Mesendoderm (in vitro differentiated cells): ENCODE measurements around the gene PLTP.

Source experiments
- DNase-seq: peaks from one replicate; pipeline ENCODE4 v3.0.0; 2013
- H2AK5ac ChIP-seq: 2 replicates; pipeline ENCODE4 v1.6.1; 2013; ENCODE audit warnings: low read length, inconsistent platforms
- H2BK120ac ChIP-seq: 2 replicates; pipeline ENCODE4 v1.6.1; 2013; ENCODE audit warnings: low read depth, mild to moderate bottlenecking, low read length, moderate library complexity, mixed read lengths
- H2BK15ac ChIP-seq: replicated peaks from 2 replicates; pipeline ENCODE4 v1.6.1; 2013; ENCODE audit warnings: low read depth, mild to moderate bottlenecking, moderate library complexity
- H2BK5ac ChIP-seq: 2 replicates; pipeline ENCODE4 v1.6.1; 2013; ENCODE audit warnings: low read length, inconsistent platforms
- H3K18ac ChIP-seq: 2 replicates; pipeline ENCODE4 v1.6.1; 2013; ENCODE audit warnings: mild to moderate bottlenecking, low read length, mixed read lengths
- H3K23ac ChIP-seq: one replicate; pipeline ENCODE4 v1.6.1; 2013; ENCODE audit warnings: low read length
- H3K27ac ChIP-seq: 2 replicates; pipeline ENCODE4 v1.5.1; 2013; ENCODE audit warnings: low read depth, mild to moderate bottlenecking, inconsistent platforms, low read length, moderate library complexity
- H3K27me3 ChIP-seq: 2 replicates; pipeline ENCODE4 v1.6.1; 2013; ENCODE audit warnings: low read length, control low read depth, mild to moderate bottlenecking, inconsistent platforms; ENCODE audit not compliant: insufficient read depth, poor library complexity
- H3K36me3 ChIP-seq: 2 replicates; pipeline ENCODE4 v1.6.1; 2013; ENCODE audit warnings: low read length, inconsistent platforms; ENCODE audit not compliant: control insufficient read depth, insufficient read depth
- H3K4ac ChIP-seq: one replicate; pipeline ENCODE4 v1.6.1; 2013; ENCODE audit warnings: low read depth, mild to moderate bottlenecking, low read length, moderate library complexity
- H3K4me1 ChIP-seq: 2 replicates; pipeline ENCODE4 v1.6.1; 2013; ENCODE audit warnings: low read depth, low read length, inconsistent platforms; ENCODE audit not compliant: control insufficient read depth
- H3K4me2 ChIP-seq: 2 replicates; pipeline ENCODE4 v1.6.1; 2013; ENCODE audit warnings: low read length
- H3K4me3 ChIP-seq: 2 replicates; pipeline ENCODE4 v1.5.1; 2013; ENCODE audit warnings: mild to moderate bottlenecking, low read length
- H3K56ac ChIP-seq: one replicate; pipeline ENCODE4 v1.6.1; 2013; ENCODE audit warnings: low read length
- H3K79me1 ChIP-seq: 2 replicates; pipeline ENCODE4 v1.6.1; 2013; ENCODE audit warnings: low read length, inconsistent platforms
- H3K79me2 ChIP-seq: 2 replicates; pipeline ENCODE4 v1.6.1; 2013; ENCODE audit warnings: mild to moderate bottlenecking, low read length; ENCODE audit not compliant: control insufficient read depth, insufficient read depth
- H3K9ac ChIP-seq: 2 replicates; pipeline ENCODE4 v1.6.1; 2013; ENCODE audit warnings: low read length, inconsistent platforms
- H4K5ac ChIP-seq: one replicate; pipeline ENCODE4 v1.6.1; 2013; ENCODE audit warnings: low read length
- H4K8ac ChIP-seq: one replicate; pipeline ENCODE4 v1.6.1; 2013; ENCODE audit warnings: low read depth, mild to moderate bottlenecking, control low read depth, low read length, moderate library complexity
- WGBS: extraction: QIAGEN DNeasy Blood & Tissue Kit; methylation state at CpG from one replicate; pipeline ENCODE4 v1.1.7; 2013; ENCODE audit warnings: low lambda C conversion rate, missing lambda C conversion rate; ENCODE audit not compliant: insufficient coverage; ENCODE audit errors: extremely low coverage; 5-methylcytosine and 5-hydroxymethylcytosine counted together

Gene PLTP

DNA sequence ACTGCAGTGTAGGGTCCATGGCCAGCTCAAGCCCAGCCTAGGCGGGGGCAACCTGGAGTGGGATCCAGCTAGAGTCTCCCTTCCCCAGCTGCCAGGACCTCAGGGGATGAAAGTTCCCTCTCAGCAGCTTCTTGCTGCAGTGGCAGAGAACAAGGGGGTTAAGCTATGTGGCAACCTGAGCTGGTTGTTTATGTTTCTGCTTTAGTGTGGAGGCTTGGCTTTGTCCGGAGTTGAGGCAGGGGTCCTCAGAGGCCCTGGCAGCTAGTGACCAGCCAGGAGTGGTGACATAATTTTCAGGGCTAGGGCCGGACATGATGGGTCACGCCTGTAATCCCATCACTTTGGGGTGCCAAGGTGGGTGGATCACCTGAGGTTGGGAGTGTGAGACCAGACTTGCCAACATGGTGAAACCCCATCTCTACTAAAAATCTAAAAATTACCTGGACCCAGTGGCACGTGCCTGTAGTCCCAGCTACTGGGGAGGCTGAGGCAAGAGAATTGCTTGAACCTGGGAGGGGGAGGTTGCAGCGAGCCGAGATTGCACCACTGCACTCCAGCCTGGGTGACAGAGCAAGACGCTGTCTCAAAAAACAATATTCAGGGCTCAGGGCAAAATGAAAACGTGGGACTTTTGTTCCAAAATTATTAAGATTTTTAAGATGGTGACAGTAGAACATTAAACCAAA lies 14.0 kb upstream of the PLTP start:
- WGBS: no CpG with 5 or more reads among the region's 9 CpGs
- Histone ChIP-seq H3K4me3 (no peak overlapping the region), H3K36me3 (no peaks in the 10 kb centered on the region), H2AK5ac (no peak overlapping the region), H3K27me3 (no peaks in the 10 kb centered on the region), H2BK5ac (no peak overlapping the region), H4K8ac (no peak overlapping the region), H3K79me1 (no peaks in the 10 kb centered on the region), H3K27ac (no peak overlapping the region), H3K56ac (no peak overlapping the region), H3K4me1 (no peaks in the 10 kb centered on the region), H3K23ac (no peak overlapping the region), H3K4me2 (no peak overlapping the region), H3K18ac (no peak overlapping the region), H2BK120ac (no peak overlapping the region), H3K79me2 (no peaks in the 10 kb centered on the region), H4K5ac (no peak overlapping the region), H2BK15ac (no peak overlapping the region), H3K9ac (no peak overlapping the region), H3K4ac (no peak overlapping the region)
- DNase-seq: no peak

DNA sequence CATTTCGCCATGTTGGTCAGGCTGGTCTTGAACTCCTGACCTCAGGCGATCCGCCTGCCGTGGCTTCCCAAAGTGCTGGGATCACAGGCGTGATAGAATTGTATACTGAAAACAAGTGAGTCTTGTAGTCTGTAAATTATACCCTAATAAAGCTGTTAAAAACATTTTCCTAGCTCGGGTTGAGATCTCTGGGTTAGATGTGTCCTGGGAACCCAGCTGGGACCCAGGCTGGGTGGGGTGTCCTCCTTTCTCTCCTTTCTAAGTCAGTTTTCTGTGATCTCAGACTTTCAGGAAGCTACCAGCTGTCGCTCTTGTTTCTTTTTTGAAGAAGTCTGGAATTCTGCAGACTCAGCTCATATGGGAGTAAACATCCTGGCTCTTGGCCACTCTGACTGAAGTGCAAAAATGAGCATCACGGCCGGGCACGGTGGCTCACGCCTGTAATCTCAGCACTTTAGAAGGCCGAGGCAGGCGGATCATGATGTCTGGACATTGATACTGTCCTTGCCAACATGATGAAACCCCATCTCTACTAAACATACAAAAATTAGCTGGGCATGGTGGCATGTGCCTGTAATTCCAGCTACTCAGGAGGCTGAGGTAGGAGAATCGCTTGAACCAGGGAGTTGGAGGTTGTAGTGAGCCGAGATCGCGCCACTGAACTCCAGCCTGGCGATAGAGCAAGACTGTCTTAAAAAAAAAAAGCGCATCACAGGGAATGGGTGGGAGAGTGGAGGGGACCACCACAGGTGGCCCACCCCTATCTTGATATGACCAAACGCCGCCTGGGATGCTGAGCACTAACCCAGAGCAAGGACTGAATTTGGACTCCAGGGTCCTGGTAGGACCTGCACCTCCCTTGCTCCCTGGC lies 12.7 kb upstream of the PLTP start:
- Histone ChIP-seq H3K4ac (no peak overlapping the region), H4K8ac (no peak overlapping the region), H3K4me3 (no peak overlapping the region), H3K27me3 (no peaks in the 10 kb centered on the region), H3K36me3 (no peaks in the 10 kb centered on the region), H3K18ac (no peak overlapping the region), H2BK5ac (no peak overlapping the region), H3K4me2 (no peak overlapping the region), H3K79me1 (no peaks in the 10 kb centered on the region), H3K4me1 (no peaks in the 10 kb centered on the region), H4K5ac (no peak overlapping the region), H3K9ac (no peak overlapping the region), H3K79me2 (no peaks in the 10 kb centered on the region), H3K56ac (no peak overlapping the region), H2BK15ac (no peak overlapping the region), H2BK120ac (no peak overlapping the region), H3K23ac (no peak overlapping the region), H3K27ac (no peak overlapping the region), H2AK5ac (no peak overlapping the region)
- WGBS: no CpG with 5 or more reads among the region's 21 CpGs
- no peak for DNase-seq

DNA sequence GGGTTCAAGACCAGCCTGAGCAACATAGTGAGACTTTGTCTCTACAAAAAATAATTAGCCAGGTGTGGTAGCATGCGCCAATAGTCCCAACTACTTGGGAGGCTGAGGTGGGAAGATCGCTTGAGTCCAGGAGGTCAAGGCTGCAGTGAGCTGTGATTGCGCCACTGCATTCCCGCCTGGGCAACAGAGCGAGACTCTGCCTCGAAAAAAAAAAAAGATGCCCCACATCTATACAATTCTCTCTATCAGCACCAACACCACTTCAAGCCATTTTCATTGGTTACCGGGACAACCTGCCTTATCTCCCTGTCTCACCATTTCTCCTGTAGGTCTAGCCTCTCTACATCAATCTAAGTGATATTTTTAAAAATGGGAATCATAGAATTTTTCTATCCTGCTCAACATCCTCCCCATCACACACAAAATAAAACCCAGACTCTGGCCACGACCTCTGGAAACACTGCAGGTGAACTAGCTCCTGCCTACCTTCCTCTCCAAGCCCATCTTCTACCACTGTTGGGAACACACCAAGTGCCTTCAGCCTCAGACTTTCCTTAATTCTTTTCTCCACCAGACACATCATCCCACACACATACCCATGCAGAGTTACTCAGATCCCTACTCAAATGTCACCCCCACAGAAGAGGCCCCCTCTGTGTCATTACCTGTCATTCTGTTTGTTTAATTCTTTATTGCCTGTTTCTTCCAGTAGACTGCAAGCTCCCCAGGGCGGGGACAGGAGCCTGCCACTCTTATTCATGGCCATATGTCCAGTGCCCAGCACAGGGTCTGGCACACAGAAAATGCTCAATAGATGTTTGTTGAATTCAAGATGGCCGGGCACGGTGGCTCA lies 9.6 kb upstream of the PLTP start:
- Histone ChIP-seq H3K18ac (no peak overlapping the region), H3K9ac (no peak overlapping the region), H2AK5ac (no peak overlapping the region), H2BK120ac (no peak overlapping the region), H3K56ac (no peak overlapping the region), H3K36me3 (no peaks in the 10 kb centered on the region), H3K4me1 (no peaks in the 10 kb centered on the region), H4K8ac (no peak overlapping the region), H3K4ac (no peak overlapping the region), H3K27me3 (no peaks in the 10 kb centered on the region), H3K23ac (no peak overlapping the region), H2BK5ac (no peak overlapping the region), H4K5ac (no peak overlapping the region), H3K27ac (no peak overlapping the region), H3K4me2 (no peak overlapping the region), H3K4me3 (no peak overlapping the region), H3K79me2 (no peaks in the 10 kb centered on the region), H3K79me1 (no peaks in the 10 kb centered on the region), H2BK15ac (no peak overlapping the region)
- WGBS: no CpG with 5 or more reads among the region's 11 CpGs
- DNase-seq: no peak

DNA sequence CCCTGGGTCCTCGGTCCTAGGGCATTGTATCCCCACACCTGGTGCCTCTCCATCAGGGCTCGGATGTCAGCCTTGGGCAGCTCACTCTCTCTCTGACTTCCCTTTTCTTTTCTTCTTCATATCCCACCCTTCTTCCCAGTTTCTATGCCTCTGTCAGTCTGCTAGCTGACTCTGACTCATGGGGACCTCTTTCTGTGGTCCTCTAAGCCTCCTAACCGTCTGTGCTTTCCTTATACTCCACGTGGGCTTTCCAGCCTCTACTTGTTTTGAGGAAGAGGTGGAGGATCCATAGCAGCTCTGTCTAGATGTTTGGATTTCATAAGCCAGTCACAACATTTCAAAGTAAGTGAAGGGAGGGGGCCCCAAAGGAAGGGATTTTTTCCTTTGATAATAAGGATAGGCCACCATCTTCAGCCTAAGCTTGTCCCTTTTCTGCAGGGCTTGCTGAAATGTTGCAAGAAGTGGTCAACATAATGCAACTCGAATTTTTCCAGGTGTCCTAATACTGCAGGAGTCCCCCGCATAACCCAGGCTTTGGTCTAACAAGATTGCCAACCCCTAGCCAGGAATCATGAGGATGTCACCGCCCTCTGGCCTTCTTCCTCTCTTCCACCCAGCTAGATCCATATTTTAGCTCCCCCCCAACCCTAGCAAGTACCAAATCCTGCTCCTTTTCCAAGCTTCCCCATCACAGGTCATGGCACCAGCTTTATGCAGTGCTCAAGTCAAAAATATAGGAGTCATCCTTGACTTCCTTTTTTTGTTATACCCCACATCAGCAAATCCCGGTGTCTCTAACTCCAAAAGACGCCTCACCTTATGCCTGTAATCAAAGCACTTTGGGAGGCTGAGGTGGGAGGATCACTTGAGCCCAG lies 8.7 kb upstream of the PLTP start:
- no peak for DNase-seq
- Histone ChIP-seq H4K5ac (no peak overlapping the region), H3K27ac (no peak overlapping the region)

More for the DNA sequence above, 8.7 kb upstream of the PLTP start:
- no peak overlapping the region for H4K8ac ChIP-seq
- H3K27me3 ChIP-seq: no peaks in the 10 kb centered on the region
- no peak overlapping the region for H2BK15ac ChIP-seq
- no CpG with 5 or more reads among the region's 9 CpGs for WGBS
- no peak overlapping the region for H3K4me2 ChIP-seq
- H2BK120ac ChIP-seq: no peak overlapping the region
- no peaks in the 10 kb centered on the region for H3K36me3 ChIP-seq
- H3K23ac ChIP-seq: no peak overlapping the region
- H3K79me2 ChIP-seq: no peaks in the 10 kb centered on the region
- H2AK5ac ChIP-seq: no peak overlapping the region
- no peak overlapping the region for H3K18ac ChIP-seq
- H3K4me3 ChIP-seq: no peak overlapping the region
- H3K4me1 ChIP-seq: no peaks in the 10 kb centered on the region
- no peak overlapping the region for H3K56ac ChIP-seq
- no peak overlapping the region for H2BK5ac ChIP-seq
- H3K79me1 ChIP-seq: no peaks in the 10 kb centered on the region
- H3K9ac ChIP-seq: no peak overlapping the region
- no peak overlapping the region for H3K4ac ChIP-seq
